Epithelial cell of alveolus of lung (primary cell): Measurements from ENCODE around the gene NUP133. TPM values are rescaled to one million over a fixed set of nuclear protein-coding genes. Genes with fewer than 3 reads are reported as not detected.

Experiments used
- total RNA-seq: library from RNA; depleted of rRNA; stranded (reverse); fragments of >200 nt; gene quantifications from 2 replicates; pipeline ENCODE4 v1.2.1, GENCODE V29; 2015

Gene NUP133
- total RNA-seq, result 22.8 and 25.2 TPM in 2 replicates

DNA sequence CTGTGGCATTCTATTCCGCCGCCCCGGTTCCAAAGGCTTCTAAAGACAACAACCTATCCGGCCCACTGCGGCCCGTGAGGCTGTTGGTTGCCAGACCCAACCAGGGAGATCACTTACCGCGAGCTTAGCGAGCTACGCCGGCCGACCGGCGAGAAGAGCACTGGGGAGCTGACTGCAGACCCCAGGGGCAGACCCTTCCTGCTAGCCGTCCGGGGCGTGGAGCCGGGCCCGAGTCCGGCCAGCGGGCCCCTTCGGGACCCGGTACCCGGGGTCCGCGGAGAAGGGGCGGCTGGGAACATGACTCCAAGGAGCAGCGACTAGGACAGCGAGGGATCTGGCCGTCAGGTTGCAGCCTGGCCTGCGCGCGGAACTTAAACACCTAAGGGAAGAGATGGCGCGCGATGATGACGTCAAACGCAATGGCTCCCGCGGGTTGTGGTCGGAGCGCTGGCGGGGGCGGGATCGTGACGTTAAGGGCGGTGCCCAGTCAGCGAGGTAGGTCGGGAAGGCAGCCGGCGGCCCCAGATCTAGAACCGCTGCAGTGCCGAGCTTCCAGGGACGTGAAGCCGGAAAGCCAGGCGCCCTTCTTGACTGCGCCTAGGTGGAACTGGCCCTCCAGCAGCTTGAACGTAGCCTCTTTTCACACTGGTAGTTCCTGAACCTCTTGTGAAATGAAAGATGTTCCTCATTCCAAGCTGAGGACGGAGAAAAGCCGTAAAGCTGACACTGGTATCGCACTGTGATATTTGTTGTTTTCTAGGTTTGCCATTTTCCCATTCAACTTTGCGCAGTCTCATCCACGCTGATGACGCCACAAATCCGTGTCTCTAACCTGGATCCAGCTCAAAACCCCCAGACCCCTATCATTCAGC, at the start of gene NUP133:
NUP133 (minus strand) TSS at position 391 of the 872 bp plus-strand sequence; CDS start at position 299, 92 bp downstream.

GRCh38 chr1:229434005-229434640, 74.0 kb downstream of the NUP133 start, which contains the start of gene ACTA1:
Gene ACTA1 (minus strand): TSS chr1:229434094. CDS start chr1:229433115, 979 bp downstream.

Other genes with a start within 250 kb of the NUP133 start
- 25.0 and 27.1 TPM in 2 replicates for gene RAB4A, start 237.2 kb downstream of the NUP133 start, total RNA-seq
- gene CCSAP, start 165.3 kb downstream of the NUP133 start, total RNA-seq, result 3.9 and 5.6 TPM in 2 replicates
- gene ACTA1, start 74.2 kb downstream of the NUP133 start, total RNA-seq, result 0.13 and 10.3 TPM in 2 replicates
- gene ABCB10, start 50.4 kb upstream of the NUP133 start, total RNA-seq, result 11.8 and 14.8 TPM in 2 replicates
- 9.5 and 12.8 TPM in 2 replicates for gene TAF5L, start 117.8 kb upstream of the NUP133 start, total RNA-seq
- 5.3 and 9.6 TPM in 2 replicates for gene URB2, start 117.9 kb upstream of the NUP133 start, total RNA-seq